Measurements from ENCODE around the gene CDH4. TPM values are rescaled to one million over a fixed set of nuclear protein-coding genes. Genes with fewer than 3 reads are reported as not detected.

CDH4 gene
- total and polyA plus RNA-seq, 2 of the 13 experiments (the other 11 are each of a cell fraction or from before 2014, with no cell fraction given), result not detected

GRCh38 chr20:61397790-61398189, 145.7 kb downstream of the CDH4 start:
- POLR2A ChIA-PET, result no interaction called here
- no peak overlapping the region for H2AFZ ChIP-seq (ENCODE audit: low read length)
- intact Hi-C loops (cut with micrococcal nuclease; ENCODE audit: unreplicated experiment), result no loop called here
- CTCF ChIA-PET (ENCODE audit: low intra/inter-chr PET ratio, low total read pairs), result no interaction called here
- H3K4me2 ChIP-seq (ENCODE audit: low read depth, low read length), result no peak overlapping the region
- H3K4me1 ChIP-seq (ENCODE audit: insufficient read depth, low read length), result no peaks in the 10 kb centered on the region
- H3K4me3 ChIP-seq (replicated peaks in 1 of 3; ENCODE audit: insufficient read depth in 1 of 3, low read depth in 2 of 3, low read length in 3 of 3), result no peak overlapping the region
- H3K27ac ChIP-seq (ENCODE audit: extremely low read length, insufficient read depth, low read length), result no peak overlapping the region
- BruUV-seq (replicated peaks), result no TSS peak
- no peak overlapping the region for H3K9ac ChIP-seq (ENCODE audit: insufficient read depth, low read depth, low read length)
- no peaks in the 10 kb centered on the region for H4K20me1 ChIP-seq (ENCODE audit: insufficient read depth, low read length)
- WGBS (ENCODE audit: low lambda C conversion rate), result 31% methylated on average over 12 of the region's 12 CpGs
- H3K9me3 ChIP-seq (ENCODE audit: low read length), result no peaks in the 10 kb centered on the region
- no peak for TF ChIP-seq NFIB (CRISPR knock-in tag; IDR thresholded peaks at IDR 0.05; ENCODE audit: borderline replicate concordance)
- no peak for TF ChIP-seq CCAR2 (optimal IDR thresholded peaks at IDR 0.05; ENCODE audit: low read depth, low read length)
- TF ChIP-seq FOXA1 (IDR thresholded peaks at IDR 0.05), result no peak
- no peak for TF ChIP-seq FOXA1 (CRISPR knock-in tag; IDR thresholded peaks at IDR 0.05)
- no peak for TF ChIP-seq ZNF724P (CRISPR knock-in tag; IDR thresholded peaks at IDR 0.05; ENCODE audit: borderline replicate concordance)
- TF ChIP-seq ARNTL (CRISPR knock-in tag; IDR thresholded peaks at IDR 0.05), result no peak
- no peak for TF ChIP-seq CERS6 (CRISPR knock-in tag; IDR thresholded peaks at IDR 0.05)
- no peak for TF ChIP-seq NCOR1 (IDR thresholded peaks at IDR 0.05; ENCODE audit: borderline replicate concordance, low read length)
- TF ChIP-seq ZBED4 (CRISPR knock-in tag; IDR thresholded peaks at IDR 0.05; ENCODE audit: borderline replicate concordance), result no peak
- TF ChIP-seq JUND (CRISPR knock-in tag; IDR thresholded peaks at IDR 0.05), result no peak
- H3K27me3 ChIP-seq (ENCODE audit: control insufficient read depth in 1 of 2, insufficient read depth in 2 of 2, low read length in 2 of 2), result peaks cover 3 to 25% of the 10 kb centered on the region in 2 experiments
- no peak for DNase-seq (ENCODE audit: low spot score)
- no peaks in the 10 kb centered on the region for H3K79me2 ChIP-seq (ENCODE audit: insufficient read depth, low read length)
- FAIRE-seq, result no peak
- in situ Hi-C loops (cut with HindIII; ENCODE audit: extremely low pct_ligation_motif_present, low pct_unique_long_range_greater_than_20kb), result no loop called here
- ATAC-seq, result no peak
- H3K36me3 ChIP-seq (replicated peaks in 1 of 2; ENCODE audit: control insufficient read depth in 1 of 2, insufficient read depth in 2 of 2, low read length in 2 of 2), result no peaks in the 10 kb centered on the region

Data from HepG2 (cell line).